IPS-NIHi7 (cell line): ENCODE data around the gene ALDH1A1.

Experiments used
- DNase-seq: peaks from one replicate; pipeline ENCODE4 v3.0.0; 2012; ENCODE audit warnings: mixed read lengths; ENCODE audit errors: extremely low spot score

Gene ALDH1A1

DNA sequence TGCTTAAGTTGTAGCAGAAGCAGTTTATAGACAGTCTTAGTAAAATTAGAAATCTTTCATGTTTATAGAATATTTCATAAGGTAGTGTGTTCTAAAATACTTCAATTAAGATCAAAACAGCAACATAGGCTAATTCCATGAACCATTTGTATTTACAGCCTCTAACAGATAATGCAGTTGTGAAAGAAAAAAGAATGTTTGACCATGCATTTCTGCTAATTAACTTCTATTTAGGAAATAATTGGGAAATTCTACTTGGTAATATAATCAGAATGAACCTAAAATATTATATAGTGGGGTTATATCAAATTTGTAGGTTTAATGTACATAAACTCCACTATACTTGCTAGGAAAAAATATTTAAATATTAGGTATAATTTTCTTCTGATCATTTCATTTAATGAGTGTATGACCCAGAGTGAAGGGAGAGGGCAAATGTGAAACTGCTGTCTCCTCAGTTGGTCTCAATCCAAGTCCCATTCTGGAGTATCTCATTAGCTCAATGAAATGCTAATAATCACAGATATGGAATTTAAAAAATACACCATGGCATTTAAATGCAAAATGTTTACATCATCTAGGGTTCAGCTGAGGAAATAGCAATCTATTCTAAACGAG lies 34.9 kb downstream of the ALDH1A1 start:
- DNase-seq, result no peak

DNA sequence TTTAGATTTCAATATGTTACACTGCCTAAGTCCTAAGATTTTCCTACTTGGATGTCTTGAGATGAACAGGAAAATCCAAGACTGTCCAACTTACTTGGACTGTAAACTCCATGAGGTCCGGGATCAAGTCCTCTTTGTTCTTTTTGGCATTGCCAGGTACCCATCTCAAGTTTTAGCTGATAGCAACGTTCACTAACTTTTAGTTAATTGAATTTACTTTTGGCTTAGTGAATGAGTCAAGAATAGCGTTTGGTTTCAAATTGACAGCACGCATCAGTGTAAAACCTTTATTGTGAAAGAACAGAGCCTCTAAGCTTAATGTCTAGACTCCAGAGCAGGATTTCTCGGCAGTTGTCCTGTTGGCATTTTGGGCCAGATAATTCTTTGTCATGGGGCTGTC lies 37.2 kb downstream of the ALDH1A1 start:
- DNase-seq, result no peak

DNA sequence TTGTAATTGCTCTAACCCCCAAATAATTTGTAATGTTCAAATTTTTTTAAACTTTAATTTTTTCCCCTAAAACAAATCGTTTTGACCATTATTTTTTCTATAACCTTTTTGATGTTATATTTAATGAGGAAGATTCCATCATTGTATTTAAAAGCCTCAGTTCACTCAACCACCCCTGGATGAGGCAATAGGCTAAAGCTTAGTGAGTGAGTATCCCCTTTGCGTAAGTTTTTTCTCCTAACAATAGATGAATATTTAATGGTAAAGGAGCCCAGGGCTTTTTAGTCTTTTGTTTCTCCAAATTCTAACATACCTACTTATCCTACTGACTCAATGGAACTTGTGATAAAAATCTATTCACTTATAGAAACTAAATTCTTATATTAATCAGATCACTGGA lies 38.1 kb downstream of the ALDH1A1 start:
- DNase-seq, result no peak

DNA sequence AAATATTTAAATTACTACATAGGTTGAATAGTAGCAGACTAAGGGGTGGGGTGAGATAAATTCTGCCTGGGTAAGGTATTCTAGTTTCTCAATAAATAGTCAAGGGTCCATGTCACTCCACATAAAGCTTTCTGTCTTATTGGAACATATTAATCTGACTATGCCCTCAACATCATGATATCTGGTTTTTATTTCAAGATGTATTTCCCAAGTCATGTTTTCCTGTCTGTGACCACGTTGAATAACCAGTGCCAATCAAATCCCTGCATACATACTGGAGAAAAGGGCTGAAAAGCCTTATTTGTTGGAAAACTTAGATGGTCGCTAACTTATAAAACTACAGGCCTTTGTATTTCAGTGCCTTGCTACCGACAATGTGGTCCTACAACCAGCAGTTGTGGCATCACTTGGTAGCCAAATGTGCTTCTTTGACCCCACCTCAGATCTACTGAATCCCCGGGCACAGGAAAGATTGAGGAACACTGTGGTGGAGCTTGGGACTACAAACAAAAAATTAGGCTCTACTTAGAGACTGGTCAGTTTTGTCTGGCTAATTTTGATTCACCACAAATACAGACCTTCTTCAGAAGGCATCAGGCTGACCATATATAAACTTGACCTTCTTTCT lies 39.4 kb downstream of the ALDH1A1 start:
- no peak for DNase-seq

DNA sequence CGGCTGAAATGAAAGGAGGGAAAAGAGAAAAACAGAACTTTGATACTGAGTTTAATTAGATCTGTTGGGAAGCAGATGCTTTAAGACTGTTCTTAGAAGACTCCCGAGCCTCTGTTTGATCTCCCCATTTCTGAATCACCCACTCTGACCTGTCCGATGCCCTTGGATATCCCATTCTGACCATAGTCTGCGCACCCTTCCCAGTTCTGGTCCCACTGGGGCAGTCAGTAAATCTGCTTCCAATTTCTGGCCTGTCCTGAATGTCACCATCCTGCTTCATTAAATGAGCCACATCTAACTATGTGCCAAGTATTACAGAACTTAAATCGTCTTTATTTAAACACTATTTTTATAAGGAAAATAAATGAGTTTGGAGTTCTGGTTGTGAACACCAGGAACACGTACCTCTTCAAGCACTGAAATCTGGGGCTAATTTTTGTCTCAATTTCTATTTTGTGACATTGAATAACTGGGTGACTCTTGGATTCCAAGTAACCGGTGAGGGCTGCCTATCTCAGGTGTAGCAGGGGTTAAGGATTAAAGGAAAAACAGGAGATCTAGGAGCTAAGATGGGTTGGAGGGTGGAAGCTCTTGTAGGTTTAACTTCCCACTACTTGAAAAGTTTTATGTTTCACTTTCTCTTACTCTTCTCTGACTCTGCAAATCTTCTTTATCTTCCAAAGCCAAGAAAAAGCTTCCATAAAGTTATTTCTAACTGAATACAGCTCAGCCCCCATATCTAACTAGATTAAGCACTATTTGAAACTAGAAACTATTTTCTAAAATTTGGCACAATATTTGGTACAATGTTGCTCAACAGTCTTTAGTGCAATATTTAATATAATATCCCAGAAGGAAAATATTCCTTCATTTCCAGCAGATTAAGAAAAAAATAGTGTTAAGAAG lies 40.1 kb downstream of the ALDH1A1 start:
- DNase-seq, result no peak

DNA sequence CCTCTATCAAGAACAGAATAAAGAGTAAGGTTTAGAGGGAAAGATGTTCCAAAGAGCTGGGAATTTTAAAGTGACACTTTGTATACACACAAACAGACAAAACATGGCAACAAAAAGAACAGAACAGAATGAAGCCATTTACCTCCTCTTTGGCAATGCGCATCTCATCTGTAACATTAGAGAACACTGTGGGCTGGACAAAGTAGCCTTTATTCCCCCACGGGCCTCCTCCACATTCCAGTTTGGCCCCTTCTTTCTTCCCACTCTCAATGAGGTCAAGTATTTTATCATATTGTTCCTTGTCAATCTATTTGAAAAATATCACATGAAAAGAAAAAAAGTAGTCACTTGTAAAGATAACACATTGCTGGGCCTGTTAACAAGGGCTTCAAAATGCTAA lies 41.0 kb downstream of the ALDH1A1 start:
- no peak for DNase-seq

DNA sequence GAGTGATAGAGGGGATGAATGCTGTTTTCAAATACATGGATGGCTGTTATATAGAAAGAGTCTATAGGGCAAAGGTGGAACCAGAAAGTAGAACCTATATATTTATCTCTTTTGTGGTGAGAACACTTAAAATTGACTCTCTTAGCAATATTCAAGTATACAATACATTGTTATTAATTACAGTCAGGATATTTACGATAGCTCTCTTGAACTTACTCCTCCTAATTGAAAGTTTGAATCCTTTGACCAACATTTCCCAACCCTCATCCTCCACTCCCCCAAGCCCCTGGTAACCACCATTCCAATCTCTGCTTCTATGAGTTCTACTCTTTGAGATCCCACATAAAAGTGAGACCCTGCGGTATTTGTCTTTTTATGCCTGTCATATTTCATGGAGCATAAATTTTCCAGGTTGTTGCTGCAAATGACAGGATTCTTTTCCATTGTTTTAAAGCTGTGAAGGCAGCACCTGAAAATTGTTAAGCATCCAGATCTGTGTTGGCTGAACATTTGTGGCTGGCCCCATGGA lies 41.5 kb downstream of the ALDH1A1 start:
- DNase-seq, result no peak

DNA sequence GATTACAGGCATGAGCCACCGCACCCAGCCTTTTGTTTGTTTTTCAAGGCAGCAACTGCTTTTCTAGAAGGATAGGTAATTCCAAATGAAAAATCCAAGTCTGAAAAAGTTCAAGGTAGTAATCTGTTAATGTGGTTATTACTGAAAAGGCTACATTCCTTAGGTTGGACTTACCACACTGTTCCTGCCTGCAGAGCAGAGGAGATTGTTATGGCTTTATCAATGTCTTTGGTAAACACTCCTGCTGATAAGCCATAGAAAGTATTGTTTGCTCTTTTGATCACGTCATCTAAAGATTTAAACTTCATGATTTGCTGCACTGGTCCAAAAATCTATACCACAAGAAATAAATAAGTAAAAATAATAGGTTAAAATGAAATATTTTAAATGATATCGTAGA lies 43.4 kb downstream of the ALDH1A1 start:
- no peak for DNase-seq

DNA sequence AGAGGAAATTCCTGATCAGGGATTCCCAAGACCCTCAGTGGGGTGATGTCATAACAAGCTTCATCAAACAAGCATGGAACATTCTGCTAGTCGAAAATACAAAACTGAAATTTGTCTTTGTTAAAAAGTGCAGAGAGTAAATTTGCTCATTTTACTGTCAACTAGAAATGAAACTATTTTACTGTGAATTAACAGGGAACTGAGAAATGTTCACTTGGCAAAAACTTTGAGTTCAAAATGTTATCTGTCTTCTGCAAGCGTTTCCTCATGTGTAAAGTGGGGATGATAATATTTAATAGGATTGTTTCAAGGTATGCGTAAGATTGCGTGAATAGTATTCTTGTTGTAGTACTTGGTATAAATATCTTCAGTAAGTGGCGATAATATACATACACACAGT lies 45.4 kb downstream of the ALDH1A1 start:
- no peak for DNase-seq

DNA sequence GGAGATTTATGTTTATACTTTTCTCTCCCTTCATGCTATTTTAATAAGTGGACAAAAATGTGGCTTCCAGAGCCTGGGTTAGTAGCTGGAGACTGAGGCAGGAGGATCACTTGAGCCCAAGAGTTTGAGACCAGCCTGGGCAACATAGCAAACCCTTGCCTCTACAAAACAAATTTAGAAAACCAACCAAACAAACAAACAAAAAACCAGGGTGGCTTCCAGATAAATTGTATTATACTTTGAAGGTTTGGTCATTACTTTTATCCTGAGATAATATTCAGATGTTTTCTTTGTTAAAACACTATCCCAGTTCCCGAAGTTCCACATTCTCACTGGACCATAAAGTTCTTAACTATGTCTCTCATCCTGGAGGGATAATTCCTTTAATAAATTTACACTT lies 46.0 kb downstream of the ALDH1A1 start:
- DNase-seq, result no peak

DNA sequence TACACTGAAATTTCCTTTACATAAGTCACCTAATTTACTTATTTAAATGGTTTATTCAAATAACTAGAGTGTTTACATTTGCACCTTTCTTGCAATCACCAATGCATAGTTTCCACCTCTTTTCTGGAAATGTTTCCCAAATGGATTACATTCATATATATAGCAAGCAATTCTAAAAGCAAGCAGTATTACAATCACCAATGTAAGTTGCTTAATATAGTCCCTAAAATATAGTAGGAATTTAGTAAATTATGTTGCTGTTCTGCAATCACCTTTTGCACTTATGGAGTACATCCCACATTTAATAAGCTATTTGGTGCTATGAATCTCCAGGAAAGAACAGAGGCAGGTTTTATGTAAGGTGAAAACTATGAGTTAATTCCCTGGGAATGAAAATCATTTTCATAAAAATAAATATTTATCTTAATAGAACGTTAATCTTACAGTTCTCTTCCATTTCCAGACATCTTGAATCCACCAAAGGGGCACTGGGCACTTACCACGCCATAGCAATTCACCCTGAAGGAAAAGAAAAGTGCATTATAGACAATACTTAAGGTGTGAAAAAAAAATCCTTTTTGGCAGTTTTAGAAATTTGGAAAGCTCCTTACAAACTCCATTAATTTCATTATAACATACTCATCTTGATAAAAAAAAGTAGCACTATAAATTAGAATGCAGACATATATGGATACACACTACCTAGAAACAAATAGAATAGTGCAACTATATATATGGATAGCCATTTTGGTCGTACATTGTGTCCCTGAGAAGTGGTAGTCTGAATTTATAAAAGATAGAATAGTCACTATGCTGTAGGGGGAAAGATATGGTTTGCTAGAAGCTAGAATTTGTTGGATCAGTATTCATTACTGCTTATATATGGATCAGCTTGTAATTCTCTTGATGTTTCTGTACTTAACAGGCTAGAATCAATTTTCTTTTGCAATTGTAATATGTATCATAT lies 47.1 kb downstream of the ALDH1A1 start:
- DNase-seq, result no peak

DNA sequence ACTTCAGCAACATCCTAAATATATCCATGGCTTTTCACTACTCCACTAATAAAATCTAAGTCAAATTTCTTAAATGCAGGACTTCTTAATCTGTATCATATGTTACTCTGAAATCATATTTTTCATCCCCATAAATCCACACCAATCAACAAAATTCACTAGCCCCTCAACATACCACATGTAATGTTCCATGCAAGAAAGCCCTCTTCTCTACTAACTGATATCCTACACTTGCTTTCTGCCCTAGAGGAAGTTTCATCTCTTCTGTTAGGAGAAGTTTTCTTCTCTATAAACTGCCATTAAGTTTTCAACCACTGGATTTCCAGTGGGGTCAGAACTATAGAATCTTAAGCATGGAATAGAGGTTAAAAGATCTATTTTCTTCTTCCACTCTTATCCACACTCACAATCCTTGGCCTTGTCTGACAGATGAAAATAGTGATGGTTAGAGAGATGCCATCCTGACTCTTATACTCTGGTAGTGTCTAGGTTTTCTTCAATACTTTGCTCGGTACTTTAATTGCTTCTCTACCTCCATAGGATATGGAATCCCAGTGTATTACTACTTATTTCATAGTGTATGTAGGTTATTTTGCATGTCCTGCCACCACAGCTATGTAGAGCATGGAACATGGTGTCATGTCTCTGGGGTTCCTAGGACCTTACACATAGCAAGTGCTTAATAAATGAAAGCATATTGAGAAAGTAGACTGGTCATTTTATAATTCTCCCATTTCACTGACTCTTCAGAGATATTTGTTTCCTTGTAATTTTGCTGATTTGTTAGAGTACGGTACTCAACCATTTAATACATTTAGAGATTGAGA lies 48.4 kb downstream of the ALDH1A1 start:
- no peak for DNase-seq

DNA sequence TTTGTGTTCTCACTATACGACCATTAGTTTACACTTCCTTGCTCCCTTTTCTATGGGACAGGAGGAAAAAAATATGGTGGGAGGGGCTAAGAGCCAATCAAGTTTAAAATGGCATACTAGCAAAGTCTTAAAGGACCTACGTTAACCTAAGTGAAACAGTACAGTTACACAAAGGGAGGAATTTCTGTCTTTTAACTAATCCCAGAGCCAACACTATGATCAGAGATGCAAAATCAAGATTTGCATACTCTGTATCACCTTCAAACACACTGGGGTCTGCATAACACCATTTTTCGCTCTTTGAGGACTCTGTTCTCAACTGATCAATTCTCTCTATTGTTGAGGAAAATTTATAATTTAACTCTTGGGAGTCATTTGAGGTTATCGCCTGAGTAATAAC lies 49.8 kb downstream of the ALDH1A1 start:
- DNase-seq, result no peak

DNA sequence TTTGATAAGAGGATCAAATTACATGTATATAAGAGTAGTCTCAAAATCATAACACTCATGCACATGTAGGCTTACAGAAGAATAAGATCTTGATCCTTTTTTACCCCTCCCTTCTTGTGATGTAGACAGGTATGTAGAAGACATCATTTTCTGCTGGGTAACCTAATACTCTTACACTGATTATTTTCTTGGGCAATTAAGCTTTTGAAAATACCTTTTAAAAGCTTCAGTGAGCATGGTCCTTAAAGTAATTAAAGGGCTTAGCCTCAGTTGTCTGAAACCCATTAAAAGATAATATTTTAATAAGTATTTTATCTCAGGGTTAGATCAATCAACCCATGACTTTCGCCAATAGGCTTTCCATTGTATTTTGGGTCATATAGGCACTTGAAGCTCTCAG lies 50.6 kb downstream of the ALDH1A1 start:
- no peak for DNase-seq

DNA sequence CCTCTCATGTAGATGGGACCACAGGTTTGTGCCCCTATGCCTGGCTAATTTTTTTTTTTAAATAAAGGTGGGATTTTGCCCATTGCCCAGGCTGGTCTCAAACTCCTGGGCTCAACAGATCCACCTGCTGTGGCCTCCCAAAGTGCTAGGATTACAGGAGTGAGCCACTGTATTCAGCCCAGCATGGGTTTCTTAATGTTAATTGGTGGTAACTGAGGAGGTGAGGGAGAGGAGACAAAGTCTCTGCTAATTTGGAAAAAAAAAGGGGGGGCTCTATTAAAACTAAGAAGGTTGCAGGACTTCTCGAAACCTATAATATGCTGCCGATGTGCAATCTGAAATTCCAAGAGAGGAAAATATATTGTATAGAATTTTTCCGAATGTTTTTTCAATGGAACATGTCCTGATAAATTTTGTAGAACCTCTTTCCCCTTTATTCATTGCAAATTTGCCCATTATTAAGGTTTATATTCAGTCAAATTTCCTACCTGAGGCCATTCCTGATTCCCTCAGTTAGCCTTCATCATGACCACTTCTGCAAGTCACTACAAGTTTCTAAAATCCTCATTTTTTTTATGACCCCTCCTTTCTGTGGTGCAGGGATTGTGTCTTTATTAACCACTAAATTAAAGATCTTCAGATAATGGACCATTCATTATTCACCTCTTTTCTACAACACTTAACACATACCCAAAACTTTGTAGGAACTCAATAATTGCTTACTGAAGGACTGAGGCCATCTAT lies 52.9 kb downstream of the ALDH1A1 start:
- DNase-seq, result no peak

DNA sequence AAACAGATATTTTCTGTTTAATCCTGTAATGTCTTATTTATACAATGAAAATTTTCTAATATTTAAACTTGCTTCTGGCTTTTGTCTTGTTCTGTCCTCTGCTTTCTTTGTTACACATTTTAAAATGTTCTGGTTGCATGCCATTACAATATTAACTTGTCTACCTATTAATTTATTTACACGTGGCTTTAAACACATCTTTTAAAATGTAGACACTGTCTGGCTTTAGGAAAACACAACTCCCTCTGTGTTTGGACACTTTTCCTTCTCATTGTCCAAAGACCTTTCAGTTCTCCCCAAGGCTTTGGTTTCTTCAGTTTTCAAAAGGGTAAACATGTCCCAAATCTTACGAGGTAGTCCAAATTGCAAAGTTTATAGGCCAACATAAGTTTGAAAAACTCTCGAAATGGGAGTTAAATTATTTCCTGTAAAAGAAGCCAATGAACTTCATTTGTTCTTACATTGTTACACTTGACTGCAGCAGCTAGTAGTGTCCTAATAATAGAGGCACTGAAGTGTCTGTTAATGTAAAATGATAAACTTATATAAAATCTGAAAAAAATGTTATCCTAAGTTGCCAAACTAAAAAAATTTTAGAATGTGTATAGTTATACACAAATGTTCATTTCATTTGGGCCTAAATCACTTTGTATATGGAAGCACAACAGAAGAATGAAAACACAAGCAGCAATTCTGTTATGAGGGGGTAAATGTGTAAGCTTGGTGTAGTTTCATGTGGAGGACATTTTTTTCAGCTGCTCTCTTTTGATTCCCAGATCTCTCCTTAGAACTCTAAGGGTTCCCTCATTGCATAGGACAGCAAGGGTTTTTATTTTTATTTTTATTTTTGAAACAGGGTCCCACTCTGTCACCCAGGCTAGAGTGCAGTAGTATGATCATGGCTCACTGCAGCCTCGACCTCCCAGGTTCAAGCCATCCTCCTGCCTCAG lies 53.8 kb downstream of the ALDH1A1 start:
- DNase-seq, result no peak

DNA sequence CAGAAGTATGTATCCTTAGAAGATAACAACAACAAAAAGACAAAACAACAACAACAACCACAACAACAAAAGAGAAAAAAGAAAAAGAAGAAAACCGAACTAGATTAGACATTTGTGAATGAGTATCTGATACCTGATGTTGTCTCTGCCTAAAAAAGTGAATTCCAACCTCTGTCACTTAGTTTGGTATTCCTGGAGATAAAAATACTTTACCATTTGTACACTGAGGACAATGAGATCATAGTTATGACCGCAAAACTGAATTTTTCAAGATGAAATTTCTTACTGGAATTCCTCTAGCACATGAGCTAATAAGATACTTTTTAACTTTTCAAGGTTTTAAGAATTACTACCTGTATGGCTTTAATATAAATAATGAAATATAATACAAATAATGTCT lies 54.5 kb downstream of the ALDH1A1 start:
- no peak for DNase-seq

DNA sequence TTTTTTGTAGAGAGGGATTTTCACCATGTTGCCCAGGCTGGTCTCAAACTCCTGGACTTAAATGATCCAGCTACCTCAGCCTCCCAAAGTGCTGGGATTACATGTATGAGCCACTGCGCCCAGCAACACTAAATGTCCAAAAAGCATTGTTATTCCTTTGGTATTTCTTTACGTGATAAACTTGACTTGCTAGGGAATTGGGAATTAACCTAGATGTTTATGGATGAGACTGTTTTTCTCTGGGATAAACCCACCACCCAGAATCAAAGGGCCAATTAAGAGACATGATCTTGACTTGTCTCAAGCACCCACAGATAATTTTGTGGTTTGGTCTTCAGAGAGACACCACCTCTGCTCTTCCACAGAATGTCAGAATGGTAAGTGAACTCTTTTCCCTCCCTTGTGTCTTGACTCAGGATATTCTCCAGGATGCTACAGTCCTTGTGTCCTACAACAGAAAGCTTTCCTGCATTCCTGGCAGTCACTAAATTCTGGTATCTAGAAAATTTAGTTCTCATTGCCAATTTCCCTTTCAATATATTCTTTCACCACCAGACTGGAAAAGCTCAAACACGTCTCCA lies 55.7 kb downstream of the ALDH1A1 start:
- no peak for DNase-seq
